Measurements from ENCODE around the gene OSBP2.

OSBP2 gene

DNA sequence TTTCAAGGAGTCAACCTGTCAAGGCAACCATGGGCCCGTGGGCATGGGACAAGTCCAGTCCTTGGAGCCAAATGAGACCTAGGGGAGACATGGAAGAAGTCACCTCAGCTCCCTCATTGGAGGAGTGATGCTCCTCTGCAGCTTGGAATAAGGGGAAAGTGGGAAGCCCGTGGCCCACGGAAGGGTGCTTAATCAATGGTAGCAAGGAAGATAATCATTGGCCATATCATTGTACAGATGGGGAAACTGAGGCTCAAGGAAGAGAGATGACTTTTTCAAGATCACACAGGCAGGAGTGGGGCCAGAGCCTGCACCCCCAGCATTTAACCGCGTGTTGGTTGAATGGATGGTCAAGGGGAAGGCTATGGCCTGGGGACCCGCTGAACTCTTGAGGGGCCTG, 133.0 kb downstream of the OSBP2 start:
- no peak overlapping the region for H3K4me3 ChIP-seq (ENCODE audit: low read length)
- DNase-seq (ENCODE audit: low read depth): no peak
- TF ChIP-seq CTCF (conservative IDR thresholded peaks at IDR 0.05; ENCODE audit: low read depth, low read length): no peak

- no peak for DNase-seq (ENCODE audit: low read depth)
- no peak overlapping the region for H3K4me3 ChIP-seq (ENCODE audit: low read length)
- no peak for TF ChIP-seq CTCF (conservative IDR thresholded peaks at IDR 0.05; ENCODE audit: low read depth, low read length)
Observed at GRCh38 chr22:30828187-30829155, 133.8 kb downstream of the OSBP2 start.

GRCh38 chr22:30829901-30830550, 135.4 kb downstream of the OSBP2 start:
- no peak overlapping the region for H3K4me3 ChIP-seq (ENCODE audit: low read length)
- DNase-seq (ENCODE audit: low read depth): no peak
- TF ChIP-seq CTCF (conservative IDR thresholded peaks at IDR 0.05; ENCODE audit: low read depth, low read length): no peak

DNA sequence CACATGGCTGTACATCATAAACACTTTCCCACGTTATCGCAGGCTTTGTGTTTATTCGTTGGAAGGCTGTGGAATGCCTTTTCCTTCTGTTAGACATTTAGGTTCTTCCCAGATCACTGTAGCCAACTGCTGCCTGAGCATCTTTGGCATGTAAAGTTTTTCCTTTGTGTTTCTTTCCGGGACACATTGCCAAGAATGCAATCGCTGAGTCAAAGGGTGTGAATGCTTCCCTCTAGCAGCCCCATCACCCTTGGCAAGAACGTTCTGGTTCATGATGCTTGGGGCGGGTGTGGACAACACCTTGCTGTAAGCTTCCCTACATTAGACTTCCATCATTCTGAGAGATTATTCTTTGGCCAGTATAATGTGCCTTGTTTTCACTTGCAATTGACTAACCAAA, 136.2 kb downstream of the OSBP2 start:
- DNase-seq (ENCODE audit: low read depth): peak; percentile 50
- no peak for TF ChIP-seq CTCF (conservative IDR thresholded peaks at IDR 0.05; ENCODE audit: low read depth, low read length)
- H3K4me3 ChIP-seq (ENCODE audit: low read length): no peak overlapping the region

GRCh38 chr22:30832407-30832987, 137.8 kb downstream of the OSBP2 start:
- no peak overlapping the region for H3K4me3 ChIP-seq (ENCODE audit: low read length)
- TF ChIP-seq CTCF (conservative IDR thresholded peaks at IDR 0.05; ENCODE audit: low read depth, low read length): no peak
- DNase-seq (ENCODE audit: low read depth): no peak

- TF ChIP-seq CTCF (conservative IDR thresholded peaks at IDR 0.05; ENCODE audit: low read depth, low read length): no peak
- no peak for DNase-seq (ENCODE audit: low read depth)
- H3K4me3 ChIP-seq (ENCODE audit: low read length): no peak overlapping the region
Observed at GRCh38 chr22:30833322-30833721, 138.6 kb downstream of the OSBP2 start.
